ENCODE measurements around the gene SPI1.
A peak's percentile ranks its signal among the peaks of the same experiment; 100 is the strongest.

The SPI1 gene

DNA sequence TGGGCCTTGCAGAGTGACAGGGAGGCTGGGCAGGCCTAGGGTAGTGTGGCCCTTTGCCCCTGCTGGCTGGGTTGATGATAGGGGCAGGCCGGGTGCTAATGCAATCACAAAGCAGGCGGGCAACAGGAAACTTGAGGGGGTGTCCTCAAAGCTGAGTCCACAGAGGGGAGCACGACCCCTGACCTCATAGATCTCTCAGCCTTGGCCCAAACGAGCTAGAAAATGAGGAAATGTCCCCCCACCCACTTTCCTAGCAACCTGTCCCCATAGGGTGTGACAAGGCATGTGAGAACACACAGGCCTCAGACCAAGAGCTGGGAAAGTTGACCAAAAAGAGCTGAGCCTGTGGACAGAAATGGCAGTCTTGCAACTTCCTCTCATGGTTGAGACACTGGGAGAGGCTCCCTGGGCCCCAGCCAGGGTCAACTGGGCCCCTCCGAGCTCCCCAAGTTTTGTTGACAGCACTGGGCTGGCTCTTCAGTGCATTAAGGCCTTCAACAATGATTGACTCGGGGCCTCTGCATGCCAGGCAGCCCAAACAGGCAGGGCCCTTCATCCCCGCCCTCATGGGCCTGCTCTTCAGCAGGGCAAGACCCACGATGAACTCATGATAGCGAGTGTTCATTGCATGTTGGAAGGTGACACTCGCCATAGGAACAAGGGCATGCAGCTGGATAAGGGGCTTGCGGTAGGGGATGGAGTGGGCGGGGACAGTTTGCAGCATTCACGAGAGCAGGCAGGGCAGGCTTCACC, 9.8 kb upstream of the SPI1 start:
- no peak for DNase-seq

GRCh38 chr11:47384498-47384897, 6.2 kb upstream of the SPI1 start:
- no peak for DNase-seq

GRCh38 chr11:47383071-47383470, 4.7 kb upstream of the SPI1 start:
- DNase-seq: no peak

- no peak for DNase-seq
Measured at GRCh38 chr11:47380078-47380477, 1.7 kb upstream of the SPI1 start.

- DNase-seq: no peak
Measured at GRCh38 chr11:47379317-47379716, 970 bp upstream of the SPI1 start.

DNA sequence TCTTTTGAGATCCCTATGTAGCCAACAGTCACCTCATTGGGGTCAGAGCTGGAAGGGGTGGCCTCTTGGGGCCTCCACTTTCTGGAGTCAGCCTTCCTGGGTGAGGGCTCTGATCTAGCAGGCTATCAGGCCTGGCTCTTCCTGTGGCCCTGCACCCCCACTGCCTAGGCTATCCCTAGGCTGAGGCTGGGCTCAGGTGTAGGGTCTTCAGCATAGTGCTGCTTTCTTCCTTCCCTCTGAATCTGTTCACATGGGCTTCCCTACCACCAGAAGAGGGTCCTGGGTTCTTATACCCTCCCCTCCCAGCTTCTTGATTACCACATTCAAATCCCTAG, 456 bp upstream of the SPI1 start:
- no peak for DNase-seq

- DNase-seq: no peak
Measured at GRCh38 chr11:47377571-47378009, 757 bp downstream of the SPI1 start.

DNA sequence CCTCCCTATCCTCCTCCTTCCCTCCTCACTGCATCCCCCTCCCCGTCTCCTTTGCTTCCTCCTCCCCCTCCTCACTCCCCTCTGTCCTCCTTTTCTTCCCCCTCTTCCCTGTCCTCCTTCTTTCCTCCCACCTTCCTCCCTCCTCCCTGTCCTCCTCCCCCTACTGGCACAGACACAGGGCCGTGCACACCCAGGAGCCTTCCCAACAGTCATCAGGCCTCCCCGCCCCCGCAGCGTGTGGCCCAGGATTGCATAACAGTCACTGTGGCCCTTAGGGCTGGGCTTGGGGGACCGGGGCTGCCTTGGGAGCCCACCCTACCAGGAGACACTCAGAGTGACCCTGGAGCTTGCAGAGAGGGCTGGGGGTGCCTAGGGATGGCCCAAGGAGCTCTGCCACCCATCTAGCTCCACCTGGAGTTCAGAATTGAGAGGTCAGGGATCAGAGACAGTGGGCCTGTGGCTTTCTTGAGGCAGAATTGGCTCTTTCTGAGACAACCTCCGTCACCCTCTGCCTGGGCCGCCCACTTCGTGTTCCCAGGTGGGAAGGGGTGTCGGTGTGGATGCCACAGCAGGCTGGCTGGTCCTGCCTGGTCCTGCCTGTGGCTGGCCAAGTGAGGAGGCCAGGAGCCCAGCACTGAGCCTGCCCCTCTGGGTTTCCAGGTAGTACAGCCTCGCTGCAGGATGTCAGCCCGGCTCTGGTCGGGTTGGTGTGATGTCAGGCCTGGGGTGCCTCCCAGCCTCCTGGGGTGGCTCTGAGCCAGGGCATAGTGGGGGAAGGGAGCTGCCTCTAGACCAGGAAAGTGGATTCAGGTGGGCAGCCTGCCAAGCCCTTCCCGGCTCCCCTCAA, 1.6 kb downstream of the SPI1 start:
- DNase-seq: no peak

DNA sequence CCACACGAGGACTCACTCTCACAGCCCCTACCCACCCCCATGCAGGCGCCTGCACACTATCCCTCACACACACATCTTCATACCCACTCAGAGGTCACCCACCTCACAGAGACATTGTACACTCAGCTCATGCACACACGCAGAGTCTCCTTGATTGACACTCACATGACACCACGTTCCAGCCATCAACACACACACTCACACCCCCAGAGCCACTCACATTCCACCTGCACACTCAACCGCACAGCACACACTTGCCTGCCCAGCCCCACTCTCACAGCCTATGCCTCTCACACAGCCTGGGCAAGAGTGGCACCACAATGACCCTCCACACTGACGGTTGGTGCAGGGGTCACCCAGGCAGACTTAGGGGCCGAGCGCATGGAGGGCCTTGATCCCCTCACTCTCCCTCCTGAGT, 2.2 kb downstream of the SPI1 start:
- DNase-seq: no peak

- DNase-seq: no peak
Measured at GRCh38 chr11:47375546-47376085, 2.7 kb downstream of the SPI1 start.

- no peak for DNase-seq
Measured at GRCh38 chr11:47375020-47375419, 3.3 kb downstream of the SPI1 start.

DNA sequence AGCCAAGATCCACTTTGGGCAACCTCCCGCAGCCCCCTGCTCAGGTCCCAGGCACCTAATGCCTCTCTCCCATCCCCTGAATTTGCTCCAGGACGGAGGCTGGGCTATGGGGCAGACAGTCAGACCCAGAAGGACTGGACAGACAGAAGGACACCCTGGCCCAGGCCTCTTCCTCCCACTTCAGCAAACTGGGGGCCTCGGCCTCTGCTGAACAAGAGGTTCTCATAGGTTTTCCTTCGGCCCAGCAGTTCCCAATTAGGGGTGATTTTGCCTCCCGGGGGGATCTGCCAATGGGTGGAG, 3.7 kb downstream of the SPI1 start:
- no peak for DNase-seq

DNA sequence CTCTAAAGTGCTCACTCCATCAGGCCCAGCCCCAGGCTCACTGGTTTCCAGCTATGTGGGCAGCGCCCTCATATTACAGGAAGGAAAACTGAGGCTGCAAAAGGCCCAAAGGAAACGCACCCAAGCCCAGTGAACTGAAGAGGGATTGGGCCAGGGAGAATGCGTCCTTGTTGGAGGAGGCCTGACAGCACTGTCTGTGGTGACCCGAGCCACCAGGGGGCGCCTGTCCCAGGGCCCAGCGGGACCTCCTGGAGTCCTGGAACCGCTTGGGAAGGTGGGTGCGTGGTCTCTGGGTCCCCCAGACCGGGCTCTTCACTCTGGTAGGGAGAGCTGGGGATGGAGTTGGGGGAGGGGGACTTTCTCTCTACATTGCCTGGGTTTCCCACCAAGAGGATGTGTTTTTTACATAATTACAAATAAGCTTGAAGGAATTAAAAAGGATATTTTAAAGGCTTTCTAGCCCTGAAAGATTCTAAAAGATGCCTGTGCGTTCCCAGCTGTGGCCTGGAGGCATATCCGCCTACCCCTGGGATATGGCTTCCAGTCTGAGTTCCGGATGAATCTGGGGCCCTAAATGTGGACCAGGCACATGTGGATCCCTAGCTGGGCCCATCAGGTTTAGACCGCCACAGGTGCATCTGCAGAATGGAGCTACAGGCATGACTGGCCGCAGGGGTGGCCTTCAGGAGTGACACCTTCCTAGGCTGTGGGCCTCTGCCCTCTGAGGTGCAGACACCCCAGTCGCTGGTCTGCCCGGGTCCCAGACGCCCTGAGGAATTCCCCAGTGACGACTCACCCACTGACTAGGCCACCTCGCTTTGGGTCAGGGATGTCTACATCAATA, 4.2 kb downstream of the SPI1 start:
- peak; percentile 84 for DNase-seq

DNA sequence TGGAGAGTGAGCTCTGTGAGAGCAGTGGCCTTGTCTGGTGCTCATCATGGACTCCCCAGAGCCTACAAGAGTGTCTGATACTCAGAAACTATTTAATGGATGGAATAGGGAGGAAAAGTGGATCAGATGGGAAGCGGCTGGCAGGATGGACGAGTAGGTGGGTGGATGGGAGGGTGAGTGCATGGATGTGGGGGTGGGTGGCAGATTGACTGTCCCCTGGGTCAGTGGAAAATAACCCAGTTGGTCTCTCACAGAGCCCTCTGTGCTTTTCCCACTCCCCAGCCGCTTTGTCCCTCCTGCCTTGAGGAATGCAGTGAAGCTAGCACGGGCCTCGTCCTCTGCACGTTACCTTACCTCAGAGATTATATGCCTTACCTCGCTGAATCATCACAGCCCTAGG, 5.9 kb downstream of the SPI1 start:
- no peak for DNase-seq

DNA sequence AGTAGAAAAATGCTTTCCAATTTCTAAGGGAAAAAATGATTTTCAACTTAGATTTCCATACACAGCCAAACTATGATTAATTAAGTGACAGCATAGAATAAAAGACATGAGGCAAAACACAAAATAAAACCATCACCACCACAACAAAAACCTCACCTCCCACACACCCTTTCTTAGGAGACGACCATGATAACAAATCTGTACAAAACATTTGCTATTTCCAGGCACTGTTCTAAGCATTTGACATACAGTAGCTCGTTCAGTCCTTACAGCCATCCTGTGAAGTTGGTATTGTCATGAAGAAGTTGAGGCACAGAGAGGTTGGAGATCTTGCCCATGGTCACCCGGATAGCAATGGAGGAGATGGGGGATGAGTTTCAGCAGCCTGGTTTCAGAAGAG, 8.7 kb downstream of the SPI1 start:
- no peak for DNase-seq

- no peak for DNase-seq
Measured at GRCh38 chr11:47366020-47366490, 12.3 kb downstream of the SPI1 start.

DNA sequence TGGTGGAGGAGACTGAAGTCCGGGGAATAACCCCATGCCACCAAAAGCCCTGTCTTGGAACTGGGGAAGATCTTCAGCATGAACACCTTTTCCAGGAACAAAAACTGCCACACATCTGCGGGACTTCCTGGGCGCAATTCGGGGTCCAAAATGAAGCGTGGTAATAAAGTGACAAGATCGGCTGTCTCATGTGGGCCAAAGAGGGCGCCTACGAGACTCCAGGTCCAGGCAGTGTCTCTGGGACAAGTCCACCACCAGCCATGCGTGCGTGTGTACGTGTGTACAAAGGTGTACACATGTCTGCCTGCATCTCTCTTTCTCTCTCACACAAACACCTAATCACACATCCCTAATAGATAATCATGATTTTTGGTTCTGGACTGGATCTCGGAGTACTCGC, 16.9 kb downstream of the SPI1 start:
- no peak for DNase-seq

GRCh38 chr11:47360341-47360740, 18.0 kb downstream of the SPI1 start:
- DNase-seq: no peak

GRCh38 chr11:47359586-47359985, 18.8 kb downstream of the SPI1 start:
- peak; percentile 24 for DNase-seq

- no peak for DNase-seq
Measured at GRCh38 chr11:47359162-47359561, 19.2 kb downstream of the SPI1 start.

DNA sequence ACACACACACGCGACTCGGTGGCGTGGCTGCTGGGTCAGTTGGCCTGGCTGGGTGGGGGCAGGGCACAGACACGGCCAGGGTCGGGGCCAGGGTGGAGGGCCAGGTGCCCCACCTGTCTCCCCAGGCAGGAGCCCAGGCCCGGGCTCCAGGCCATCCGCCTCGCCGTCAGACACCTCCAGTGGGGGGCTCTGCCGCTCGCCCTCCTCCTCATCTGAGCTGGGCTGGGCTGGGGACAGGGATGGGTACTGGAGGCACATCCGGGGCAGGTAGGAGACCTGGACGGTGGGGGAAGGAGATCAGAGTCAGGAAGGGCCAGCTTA, 19.7 kb downstream of the SPI1 start:
- DNase-seq: no peak

DNA sequence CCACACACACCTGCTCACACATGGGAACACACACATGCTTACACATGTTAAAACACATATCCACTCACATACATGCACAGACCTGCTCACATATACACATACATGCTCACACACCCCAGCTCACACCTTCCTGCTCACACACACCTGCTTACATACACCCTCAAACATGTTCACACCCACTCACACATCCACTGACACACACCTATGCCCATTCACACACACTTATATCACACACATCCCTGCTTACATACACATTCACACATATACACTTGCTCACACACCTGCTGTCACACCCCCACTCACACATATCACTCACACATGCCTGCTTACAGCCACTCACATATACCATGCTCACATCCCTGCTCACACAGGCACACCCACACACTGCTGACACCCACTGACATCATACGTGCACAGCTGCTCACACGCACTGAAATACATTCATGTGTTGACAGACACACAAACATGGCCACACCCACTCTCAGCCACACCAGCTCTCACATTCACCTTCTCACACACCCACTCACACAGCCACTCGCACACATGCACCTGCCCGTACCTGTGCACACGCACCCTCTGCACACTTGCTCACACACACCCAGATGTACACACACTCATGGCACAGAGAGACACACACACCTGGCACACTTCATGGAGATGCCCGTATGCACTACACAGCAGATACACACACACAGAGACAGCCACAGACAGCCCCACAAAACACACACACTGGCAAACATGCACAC, 20.2 kb downstream of the SPI1 start:
- DNase-seq: no peak

DNA sequence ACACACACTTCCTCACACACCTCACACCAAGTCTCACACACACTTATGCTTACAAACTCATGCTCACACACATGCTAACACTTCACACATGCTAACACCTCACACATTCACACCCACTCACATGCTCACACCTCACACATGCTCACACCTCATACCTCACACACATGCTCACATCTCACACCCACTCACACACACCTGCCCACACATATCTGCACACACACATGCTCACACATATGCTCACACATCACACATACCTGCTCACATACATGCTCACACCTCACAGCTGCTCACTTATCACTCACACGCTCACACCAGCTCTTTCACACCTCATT, 21.4 kb downstream of the SPI1 start:
- no peak for DNase-seq
